Mesothelial cell of epicardium (in vitro differentiated cells): Measurements from ENCODE around the gene IL26. TPM values are rescaled to one million over a fixed set of nuclear protein-coding genes. Genes with fewer than 3 reads are reported as not detected.

ENCODE experiments used
- DNase-seq, 2 experiments: peaks; one replicate each; pipeline ENCODE4 v3.0.0; 2021; ENCODE audit warnings: low spot score in 2 of 2; ENCODE audit not compliant: unreplicated experiment in 2 of 2
- H3K27ac Mint-ChIP-seq: 2 replicates; pipeline ENCODE4 v1.8.0; 2021; ENCODE audit warnings: mixed read lengths
- H3K27me3 Mint-ChIP-seq: 2 replicates; pipeline ENCODE4 v1.8.0; 2021; ENCODE audit warnings: low read depth, mixed read lengths
- H3K36me3 Mint-ChIP-seq: 2 replicates; pipeline ENCODE4 v1.8.0; 2021; ENCODE audit warnings: mixed read lengths
- H3K4me1 Mint-ChIP-seq: 2 replicates; pipeline ENCODE4 v1.8.0; 2021; ENCODE audit warnings: mixed read lengths
- H3K4me3 Mint-ChIP-seq: 2 replicates; pipeline ENCODE4 v1.8.0; 2021; ENCODE audit warnings: mild to moderate bottlenecking, moderate library complexity, mixed read lengths
- H3K9me3 Mint-ChIP-seq: 2 replicates; pipeline ENCODE4 v1.8.0; 2021; ENCODE audit warnings: mixed read lengths
- total RNA-seq: library from RNA; stranded (reverse); gene quantifications from 3 replicates; pipeline ENCODE4 v1.2.1, GENCODE V29; 2021
- TF ChIP-seq, protein P1 (sequence below): fragments of 200-600 bp; sonication (generic); IDR thresholded peaks from one replicate; pipeline ENCODE4 v1.5.0; 2021; ENCODE audit warnings: antibody characterized with exemption; ENCODE audit not compliant: unreplicated experiment

IL26 gene
- total RNA-seq, 1 donor from 2014 or later = not detected

DNA sequence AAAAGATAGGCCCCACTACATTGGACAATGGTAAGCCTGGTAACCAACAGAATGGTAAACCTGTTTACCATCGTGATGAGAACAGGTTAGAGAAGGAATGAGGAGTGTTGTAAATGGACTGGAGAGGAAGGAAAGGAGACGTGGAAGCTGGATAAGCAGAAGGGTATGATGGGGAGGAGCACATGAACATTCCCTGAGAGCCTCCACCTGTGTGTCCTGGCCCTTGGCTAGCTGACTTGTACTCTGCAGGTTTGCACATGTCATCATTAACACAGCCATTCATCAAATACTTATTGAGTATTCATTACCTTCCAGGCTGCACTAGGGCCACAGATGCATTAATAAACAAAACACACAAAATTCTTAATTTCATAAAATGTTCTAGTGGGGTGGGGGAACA lies 4.3 kb upstream of the IL26 start:
- Mint-ChIP-seq H3K27ac (no peak overlapping the region), H3K9me3 (peaks cover 7% of the 10 kb centered on the region), H3K36me3 (no peaks in the 10 kb centered on the region), H3K4me3 (no peak overlapping the region), H3K4me1 (peaks cover 1% of the 10 kb centered on the region), H3K27me3 (peaks cover 4% of the 10 kb centered on the region)
- no peak for DNase-seq
- TF ChIP-seq, protein P1, sequence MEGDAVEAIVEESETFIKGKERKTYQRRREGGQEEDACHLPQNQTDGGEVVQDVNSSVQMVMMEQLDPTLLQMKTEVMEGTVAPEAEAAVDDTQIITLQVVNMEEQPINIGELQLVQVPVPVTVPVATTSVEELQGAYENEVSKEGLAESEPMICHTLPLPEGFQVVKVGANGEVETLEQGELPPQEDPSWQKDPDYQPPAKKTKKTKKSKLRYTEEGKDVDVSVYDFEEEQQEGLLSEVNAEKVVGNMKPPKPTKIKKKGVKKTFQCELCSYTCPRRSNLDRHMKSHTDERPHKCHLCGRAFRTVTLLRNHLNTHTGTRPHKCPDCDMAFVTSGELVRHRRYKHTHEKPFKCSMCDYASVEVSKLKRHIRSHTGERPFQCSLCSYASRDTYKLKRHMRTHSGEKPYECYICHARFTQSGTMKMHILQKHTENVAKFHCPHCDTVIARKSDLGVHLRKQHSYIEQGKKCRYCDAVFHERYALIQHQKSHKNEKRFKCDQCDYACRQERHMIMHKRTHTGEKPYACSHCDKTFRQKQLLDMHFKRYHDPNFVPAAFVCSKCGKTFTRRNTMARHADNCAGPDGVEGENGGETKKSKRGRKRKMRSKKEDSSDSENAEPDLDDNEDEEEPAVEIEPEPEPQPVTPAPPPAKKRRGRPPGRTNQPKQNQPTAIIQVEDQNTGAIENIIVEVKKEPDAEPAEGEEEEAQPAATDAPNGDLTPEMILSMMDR = no peak

DNA sequence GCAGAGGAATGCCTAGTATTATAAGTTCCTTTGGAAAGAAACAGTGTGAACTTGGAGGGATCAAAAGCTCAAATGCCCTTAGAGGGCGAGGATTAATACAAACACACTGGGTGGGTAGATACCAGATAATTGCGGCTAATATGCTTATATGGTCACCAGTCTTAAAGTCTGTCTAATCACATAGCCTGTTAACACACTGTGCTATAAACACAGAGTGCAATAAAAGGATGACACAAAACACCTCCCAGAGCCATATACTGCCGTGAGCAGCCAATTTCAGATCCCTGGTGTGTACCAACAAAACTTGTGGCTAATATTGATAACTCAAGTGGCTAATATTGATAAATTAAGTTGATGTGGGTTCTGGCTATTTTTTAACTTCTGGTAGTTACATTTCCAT lies 1.7 kb upstream of the IL26 start:
- H3K4me3 Mint-ChIP-seq = no peak overlapping the region
- TF ChIP-seq, protein P1 = no peak
- H3K36me3 Mint-ChIP-seq = no peaks in the 10 kb centered on the region
- DNase-seq = no peak
- H3K27ac Mint-ChIP-seq = no peak overlapping the region
- peaks cover 7% of the 10 kb centered on the region for H3K9me3 Mint-ChIP-seq
- peaks cover 4% of the 10 kb centered on the region for H3K27me3 Mint-ChIP-seq
- H3K4me1 Mint-ChIP-seq = peaks cover 15% of the 10 kb centered on the region

DNA sequence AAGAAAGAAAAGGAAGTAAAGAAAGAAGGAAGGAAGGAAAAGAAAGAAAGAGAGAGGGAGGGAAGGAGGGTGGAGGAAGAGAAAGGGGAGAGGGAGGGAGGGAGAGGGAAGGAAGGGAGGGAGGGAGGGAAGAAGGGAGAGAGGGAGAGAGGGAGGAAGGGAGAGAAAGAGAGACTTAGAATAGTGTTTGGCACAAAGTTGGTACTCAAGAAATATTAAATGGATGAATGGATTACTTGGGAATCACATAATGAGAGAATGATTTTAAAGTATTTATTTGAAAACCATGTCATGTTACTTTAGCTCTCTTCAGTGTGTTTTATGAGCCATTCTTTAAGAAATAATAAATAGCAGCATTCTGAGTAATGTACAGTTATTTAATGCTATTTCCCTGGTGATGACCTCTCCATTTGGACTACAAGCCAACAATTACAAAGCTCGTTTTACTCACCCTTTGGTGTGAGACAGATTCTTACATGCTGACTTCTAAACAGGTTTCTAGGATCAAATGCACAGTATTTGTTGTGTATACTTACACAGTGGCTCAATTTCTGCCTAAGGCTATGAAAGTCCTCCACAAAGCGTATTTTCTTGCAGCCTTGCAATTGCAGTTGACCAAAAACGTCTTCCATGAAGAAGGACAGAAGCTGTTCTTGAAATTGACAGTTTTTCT lies 861 bp downstream of the IL26 start:
- TF ChIP-seq, protein P1 = no peak
- peaks cover 10% of the 10 kb centered on the region for H3K27me3 Mint-ChIP-seq
- no peak overlapping the region for H3K27ac Mint-ChIP-seq
- H3K36me3 Mint-ChIP-seq = no peaks in the 10 kb centered on the region
- H3K4me1 Mint-ChIP-seq = peaks cover 17% of the 10 kb centered on the region
- DNase-seq = no peak
- H3K4me3 Mint-ChIP-seq = no peak overlapping the region
- H3K9me3 Mint-ChIP-seq = peaks cover 7% of the 10 kb centered on the region

DNA sequence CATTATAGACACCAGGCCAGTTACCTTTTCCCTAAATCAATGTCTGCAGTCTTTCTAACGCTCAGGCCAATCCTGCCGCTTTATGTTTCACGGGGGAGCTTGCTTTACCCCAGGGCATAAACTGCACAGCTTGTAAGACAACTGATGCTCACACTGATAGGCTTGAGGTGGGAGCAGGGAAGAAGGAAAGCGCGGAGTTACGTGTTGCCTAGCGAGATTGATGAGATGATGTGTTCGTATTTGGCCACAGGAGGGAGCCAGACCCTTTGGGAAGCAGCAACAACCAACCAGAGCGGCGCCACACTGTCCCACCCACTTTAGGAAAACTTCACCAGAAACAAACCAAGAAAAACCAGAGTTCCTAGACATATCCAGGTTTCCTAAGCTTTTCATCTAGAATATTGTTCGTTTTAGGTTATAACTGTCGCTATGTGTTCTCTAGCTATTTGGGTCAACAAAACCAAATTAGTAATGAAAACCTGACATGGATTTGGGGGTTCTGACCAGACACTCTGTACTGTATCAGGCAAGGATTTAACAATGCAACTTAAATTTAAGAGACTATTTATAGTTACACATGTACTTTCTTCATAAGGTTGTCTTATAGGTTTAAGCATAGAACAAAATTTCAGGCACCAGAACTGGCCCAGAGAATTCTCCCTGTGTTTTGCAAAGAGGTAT lies 2.4 kb downstream of the IL26 start:
- Mint-ChIP-seq H3K4me3 (peak overlapping the region; percentile 54), H3K27me3 (peaks cover 15% of the 10 kb centered on the region), H3K9me3 (peaks cover 7% of the 10 kb centered on the region), H3K36me3 (no peaks in the 10 kb centered on the region), H3K4me1 (peaks cover 17% of the 10 kb centered on the region), H3K27ac (peak overlapping the region; percentile 58)
- DNase-seq = peak; percentile 56 to 75
- TF ChIP-seq, protein P1 = peak; percentile 70

DNA sequence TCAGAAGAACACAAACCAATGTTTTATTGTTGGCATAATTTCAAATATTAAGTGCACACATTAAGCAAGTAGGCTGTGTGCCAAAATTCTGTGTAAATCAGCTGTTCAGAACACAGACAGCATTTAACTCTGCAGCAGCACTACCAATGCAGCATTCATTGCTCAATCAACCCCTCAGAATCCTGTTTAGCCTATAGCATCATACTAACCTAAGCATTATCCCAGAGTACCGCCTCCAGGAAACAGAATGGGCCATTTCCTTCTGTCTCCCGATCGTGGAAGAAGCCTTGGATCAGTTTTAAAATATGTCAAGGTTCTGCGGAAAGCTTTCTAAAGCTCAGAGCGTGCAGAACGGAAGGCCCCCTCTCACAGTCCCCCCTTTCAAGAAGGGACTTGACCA lies 3.3 kb downstream of the IL26 start:
- peaks cover 21% of the 10 kb centered on the region for H3K27me3 Mint-ChIP-seq
- peaks cover 7% of the 10 kb centered on the region for H3K9me3 Mint-ChIP-seq
- peak overlapping the region; percentile 46 for H3K4me3 Mint-ChIP-seq
- peaks cover 17% of the 10 kb centered on the region for H3K4me1 Mint-ChIP-seq
- H3K36me3 Mint-ChIP-seq = no peaks in the 10 kb centered on the region
- TF ChIP-seq, protein P1 = no peak
- DNase-seq = no peak
- no peak overlapping the region for H3K27ac Mint-ChIP-seq
